ENCODE data around the gene BMP5. TPM values are rescaled to one million over a fixed set of nuclear protein-coding genes. Genes with fewer than 3 reads are reported as not detected.

Gene BMP5
- total and polyA plus RNA-seq, 10 of the 15 experiments (the other 5 are each of a cell fraction or from before 2014, with no cell fraction given), result not detected

DNA sequence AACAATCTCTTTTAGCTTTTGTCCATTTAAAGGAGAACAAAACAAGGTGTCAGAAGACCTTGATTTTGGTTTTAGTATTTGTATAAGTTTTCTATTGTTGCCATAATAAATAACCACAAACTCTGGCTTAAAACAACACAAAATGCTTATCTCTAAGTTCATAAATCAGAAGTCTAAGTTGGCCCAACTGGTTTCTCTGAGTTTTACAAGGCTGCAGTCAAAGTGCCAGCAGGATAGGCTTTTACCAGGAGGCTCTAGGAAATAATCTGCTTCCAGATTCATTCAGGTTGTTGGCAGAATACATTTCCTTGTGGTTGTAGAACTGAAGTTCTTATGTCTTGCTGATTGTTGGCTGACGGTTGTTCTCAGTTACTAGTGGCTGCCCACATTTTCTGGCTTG is 149.2 kb downstream of the BMP5 start:
- no peak for DNase-seq (ENCODE audit: low read depth, low spot score)
- in situ Hi-C loops (cut with MboI), result no loop called here
- RAD21 ChIA-PET (ENCODE audit: unreplicated experiment), result no interaction called here
- Histone ChIP-seq H3K27me3 (replicated peaks in 1 of 2; ENCODE audit: control insufficient read depth in 2 of 2, insufficient read depth in 2 of 2, low read length in 1 of 2) (no peaks in the 10 kb centered on the region), H3K4me1 (ENCODE audit: control insufficient read depth, insufficient read depth, low read length) (no peaks in the 10 kb centered on the region), H3K4me3 (no peak overlapping the region), H3K9ac (ENCODE audit: control insufficient read depth, insufficient read depth, low read length) (no peak overlapping the region), H3K9me3 (replicated peaks; ENCODE audit: control insufficient read depth, insufficient read depth, low read length) (no peaks in the 10 kb centered on the region), H4K20me1 (ENCODE audit: control insufficient read depth, insufficient read depth) (no peaks in the 10 kb centered on the region), H3K27ac (ENCODE audit: control insufficient read depth, insufficient read depth) (no peak overlapping the region), H3K4me2 (ENCODE audit: control insufficient read depth, insufficient read depth) (no peak overlapping the region), H2AFZ (ENCODE audit: control insufficient read depth, low read depth, low read length) (no peak overlapping the region), H3K79me2 (ENCODE audit: control insufficient read depth, insufficient read depth, low read length) (no peaks in the 10 kb centered on the region), H3K36me3 (ENCODE audit: control insufficient read depth in 2 of 2, insufficient read depth in 2 of 2, low read length in 1 of 2) (no peaks in the 10 kb centered on the region)
- FAIRE-seq, result no peak
- no peak for TF ChIP-seq EED (IDR thresholded peaks at IDR 0.05; ENCODE audit: low read depth)
- TF ChIP-seq, protein P1, sequence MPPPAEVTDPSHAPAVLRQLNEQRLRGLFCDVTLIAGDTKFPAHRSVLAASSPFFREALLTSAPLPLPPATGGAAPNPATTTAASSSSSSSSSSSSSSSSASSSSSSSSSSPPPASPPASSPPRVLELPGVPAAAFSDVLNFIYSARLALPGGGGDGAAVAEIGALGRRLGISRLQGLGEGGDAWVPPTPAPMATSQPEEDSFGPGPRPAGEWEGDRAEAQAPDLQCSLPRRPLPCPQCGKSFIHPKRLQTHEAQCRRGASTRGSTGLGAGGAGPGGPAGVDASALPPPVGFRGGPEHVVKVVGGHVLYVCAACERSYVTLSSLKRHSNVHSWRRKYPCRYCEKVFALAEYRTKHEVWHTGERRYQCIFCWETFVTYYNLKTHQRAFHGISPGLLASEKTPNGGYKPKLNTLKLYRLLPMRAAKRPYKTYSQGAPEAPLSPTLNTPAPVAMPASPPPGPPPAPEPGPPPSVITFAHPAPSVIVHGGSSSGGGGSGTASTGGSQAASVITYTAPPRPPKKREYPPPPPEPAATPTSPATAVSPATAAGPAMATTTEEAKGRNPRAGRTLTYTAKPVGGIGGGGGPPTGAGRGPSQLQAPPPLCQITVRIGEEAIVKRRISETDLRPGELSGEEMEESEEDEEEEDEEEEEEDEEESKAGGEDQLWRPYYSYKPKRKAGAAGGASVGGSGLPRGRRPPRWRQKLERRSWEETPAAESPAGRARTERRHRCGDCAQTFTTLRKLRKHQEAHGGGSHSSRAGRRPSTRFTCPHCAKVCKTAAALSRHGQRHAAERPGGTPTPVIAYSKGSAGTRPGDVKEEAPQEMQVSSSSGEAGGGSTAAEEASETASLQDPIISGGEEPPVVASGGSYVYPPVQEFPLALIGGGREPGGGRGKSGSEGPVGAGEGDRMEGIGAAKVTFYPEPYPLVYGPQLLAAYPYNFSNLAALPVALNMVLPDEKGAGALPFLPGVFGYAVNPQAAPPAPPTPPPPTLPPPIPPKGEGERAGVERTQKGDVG (CRISPR knock-in tag; IDR thresholded peaks at IDR 0.05), result no peak
- TF ChIP-seq, protein P2, sequence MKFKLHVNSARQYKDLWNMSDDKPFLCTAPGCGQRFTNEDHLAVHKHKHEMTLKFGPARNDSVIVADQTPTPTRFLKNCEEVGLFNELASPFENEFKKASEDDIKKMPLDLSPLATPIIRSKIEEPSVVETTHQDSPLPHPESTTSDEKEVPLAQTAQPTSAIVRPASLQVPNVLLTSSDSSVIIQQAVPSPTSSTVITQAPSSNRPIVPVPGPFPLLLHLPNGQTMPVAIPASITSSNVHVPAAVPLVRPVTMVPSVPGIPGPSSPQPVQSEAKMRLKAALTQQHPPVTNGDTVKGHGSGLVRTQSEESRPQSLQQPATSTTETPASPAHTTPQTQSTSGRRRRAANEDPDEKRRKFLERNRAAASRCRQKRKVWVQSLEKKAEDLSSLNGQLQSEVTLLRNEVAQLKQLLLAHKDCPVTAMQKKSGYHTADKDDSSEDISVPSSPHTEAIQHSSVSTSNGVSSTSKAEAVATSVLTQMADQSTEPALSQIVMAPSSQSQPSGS (IDR thresholded peaks at IDR 0.05; ENCODE audit: low read length), result no peak
- TF ChIP-seq, protein P3, sequence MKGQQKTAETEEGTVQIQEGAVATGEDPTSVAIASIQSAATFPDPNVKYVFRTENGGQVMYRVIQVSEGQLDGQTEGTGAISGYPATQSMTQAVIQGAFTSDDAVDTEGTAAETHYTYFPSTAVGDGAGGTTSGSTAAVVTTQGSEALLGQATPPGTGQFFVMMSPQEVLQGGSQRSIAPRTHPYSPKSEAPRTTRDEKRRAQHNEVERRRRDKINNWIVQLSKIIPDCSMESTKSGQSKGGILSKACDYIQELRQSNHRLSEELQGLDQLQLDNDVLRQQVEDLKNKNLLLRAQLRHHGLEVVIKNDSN (IDR thresholded peaks at IDR 0.05; ENCODE audit: borderline replicate concordance, extremely low read length, insufficient read depth, low read depth, low read length), result no peak
- no peak for TF ChIP-seq FOXK2 (IDR thresholded peaks at IDR 0.05)
- TF ChIP-seq, protein P4, sequence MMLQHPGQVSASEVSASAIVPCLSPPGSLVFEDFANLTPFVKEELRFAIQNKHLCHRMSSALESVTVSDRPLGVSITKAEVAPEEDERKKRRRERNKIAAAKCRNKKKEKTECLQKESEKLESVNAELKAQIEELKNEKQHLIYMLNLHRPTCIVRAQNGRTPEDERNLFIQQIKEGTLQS (IDR thresholded peaks at IDR 0.05; ENCODE audit: borderline replicate concordance, extremely low read depth, low read depth, low read length), result no peak
- no peak for TF ChIP-seq NFXL1 (IDR thresholded peaks at IDR 0.05; ENCODE audit: borderline replicate concordance)
- no peak for TF ChIP-seq IKZF2 (IDR thresholded peaks at IDR 0.05)
- no peak for TF ChIP-seq TCF12 (IDR thresholded peaks at IDR 0.05; ENCODE audit: low read depth, low read length)
- TF ChIP-seq PAX5 (IDR thresholded peaks at IDR 0.05; ENCODE audit: borderline replicate concordance, low read depth, low read length), result no peak
- no peak for TF ChIP-seq SMC3 (IDR thresholded peaks at IDR 0.05; ENCODE audit: borderline replicate concordance, low read length)
- TF ChIP-seq PML (IDR thresholded peaks at IDR 0.05; ENCODE audit: low read length), result no peak
- no peak for TF ChIP-seq HCFC1 (IDR thresholded peaks at IDR 0.05; ENCODE audit: low read length)
- TF ChIP-seq EGR1 (IDR thresholded peaks at IDR 0.05; ENCODE audit: borderline replicate concordance in 1 of 2, low read depth in 2 of 2, low read length in 2 of 2), result no peak
- SMC1A ChIA-PET (ENCODE audit: uncharacterized antibody, unreplicated experiment), result no interaction called here
- CTCF ChIA-PET, result no interaction called here
- WGBS (ENCODE audit: insufficient coverage, insufficient replicate concordance, low lambda C conversion rate, missing lambda C conversion rate), result 0% methylated on average over 1 of the region's 1 CpG
- intact Hi-C loops (cut with micrococcal nuclease; ENCODE audit: unreplicated experiment), result no loop called here
- no TSS peak for BruUV-seq (replicated peaks)
- no peak for ATAC-seq
- POLR2A ChIA-PET, result no interaction called here

Measured in GM12878 (cell line).